ENCODE measurements around the gene KRTAP10-8.
"Not testable (repeated sequence)": the region's sequence is repeated elsewhere in the genome, so short reads cannot be mapped to it uniquely, and the experiment has no call there.

The KRTAP10-8 gene

GRCh38 chr21:44579056-44579832, 32.6 kb upstream of the KRTAP10-8 start:
- DNase-seq (ENCODE audit: low spot score), result no peak

DNA sequence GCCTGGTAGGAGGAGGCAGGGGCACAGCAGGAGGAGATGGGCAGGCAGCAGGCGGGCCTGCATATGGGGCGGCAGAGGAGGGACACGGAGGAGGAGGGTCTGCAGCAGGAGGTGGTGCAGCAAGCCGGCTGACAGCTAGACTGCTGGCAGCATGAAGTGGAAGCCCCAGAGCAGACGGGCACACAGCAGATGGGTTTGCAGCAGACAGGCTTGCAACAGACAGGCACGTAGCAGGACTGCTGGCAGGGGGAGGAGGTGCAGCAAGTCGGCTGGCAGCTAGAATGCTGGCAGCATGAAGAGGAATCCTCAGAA, 32.1 kb upstream of the KRTAP10-8 start:
- DNase-seq (ENCODE audit: low spot score), result no peak

DNA sequence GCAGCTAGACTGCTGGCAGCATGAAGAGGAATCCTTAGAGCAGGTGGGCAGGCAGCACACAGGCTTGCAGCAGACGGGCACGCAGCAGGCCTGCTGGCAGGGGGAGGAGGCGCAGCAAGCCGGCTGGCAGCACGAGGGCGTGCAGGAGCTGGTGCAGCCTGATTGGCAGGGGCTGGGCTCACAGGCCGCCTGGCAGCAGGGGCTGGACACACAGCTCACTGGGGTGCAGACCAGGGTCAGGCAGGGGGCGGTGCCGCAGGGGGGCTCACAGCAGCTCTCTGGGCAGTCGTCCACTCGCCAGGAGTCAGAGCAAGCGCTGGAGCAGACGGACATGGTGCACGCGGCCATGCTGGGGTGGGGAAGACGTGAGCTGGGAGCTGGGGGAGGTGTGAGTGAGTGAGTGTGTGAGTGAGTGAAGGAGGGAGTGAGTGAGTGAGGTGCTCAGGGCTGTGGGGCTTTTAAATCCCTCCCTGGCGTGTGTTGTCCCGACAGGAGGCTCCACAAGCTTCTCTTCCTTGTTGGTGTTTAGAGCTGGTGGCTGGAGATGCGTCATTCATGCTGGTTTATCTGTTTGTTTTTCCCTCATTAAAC, 31.6 kb upstream of the KRTAP10-8 start, which contains the start of gene KRTAP10-5:
Gene KRTAP10-5, minus strand, starts transcription at position 374 of the 591 bp plus-strand sequence. Its CDS starts 26 bp downstream, at position 348.
- DNase-seq (ENCODE audit: low spot score), result not testable (repeated sequence)

DNA sequence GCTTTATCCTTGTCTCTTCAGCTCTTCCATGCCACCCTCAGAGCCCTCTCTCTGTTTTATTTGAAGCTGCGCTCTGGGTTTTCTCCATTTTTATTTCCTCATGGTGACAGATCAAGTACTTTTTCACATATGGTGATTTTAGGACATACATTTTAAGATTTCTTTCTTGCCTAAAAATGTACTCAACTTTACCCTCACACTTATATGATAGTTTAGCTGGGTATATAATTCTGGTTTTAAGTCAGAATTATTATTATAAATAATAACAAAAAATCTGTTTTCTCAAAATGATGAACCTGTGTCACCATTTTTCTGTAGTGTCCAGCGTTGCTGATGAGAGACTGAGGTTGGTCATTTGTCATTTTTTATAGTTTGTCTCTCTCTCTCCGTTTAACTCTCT, 30.7 kb upstream of the KRTAP10-8 start:
- no peak for DNase-seq (ENCODE audit: low spot score)

DNA sequence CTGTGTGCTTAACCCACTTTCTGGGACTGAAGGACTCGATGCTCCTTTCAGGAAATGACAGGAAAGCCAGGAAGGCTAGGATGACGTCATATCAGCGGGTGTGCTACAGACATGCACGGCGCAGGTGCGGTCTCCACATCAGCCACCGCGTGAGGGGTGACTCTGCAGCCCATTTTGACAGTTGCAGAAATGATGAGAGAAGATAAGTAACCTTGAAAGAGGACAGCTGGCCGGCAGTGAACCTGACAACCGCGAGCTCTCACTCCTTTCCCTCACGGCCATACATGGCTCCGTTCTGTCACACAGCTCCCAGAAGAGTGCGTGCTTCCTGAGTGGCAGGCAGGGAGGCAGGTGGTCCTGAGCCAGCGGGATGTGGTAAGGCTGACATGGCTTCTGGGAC, 29.8 kb upstream of the KRTAP10-8 start:
- DNase-seq (ENCODE audit: low spot score), result no peak

GRCh38 chr21:44583089-44583799, 28.6 kb upstream of the KRTAP10-8 start:
- DNase-seq (ENCODE audit: low spot score), result no peak

DNA sequence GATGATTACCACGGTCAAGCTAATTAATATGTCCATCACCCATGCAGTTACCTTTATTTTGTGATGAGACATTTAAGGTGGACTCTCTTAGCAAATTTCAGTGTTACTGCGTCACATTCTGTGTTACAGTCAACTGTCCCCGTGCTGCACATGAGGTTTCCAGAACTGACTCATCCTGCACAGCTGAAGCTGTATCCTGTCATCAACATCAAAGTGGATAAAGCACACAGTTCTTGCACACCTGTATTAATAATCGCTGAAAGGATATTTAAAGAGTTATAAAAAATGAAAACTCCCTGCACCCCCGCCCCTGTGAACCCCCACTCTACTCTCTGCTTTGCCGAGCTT, 28.1 kb upstream of the KRTAP10-8 start:
- no peak for DNase-seq (ENCODE audit: low spot score)

DNA sequence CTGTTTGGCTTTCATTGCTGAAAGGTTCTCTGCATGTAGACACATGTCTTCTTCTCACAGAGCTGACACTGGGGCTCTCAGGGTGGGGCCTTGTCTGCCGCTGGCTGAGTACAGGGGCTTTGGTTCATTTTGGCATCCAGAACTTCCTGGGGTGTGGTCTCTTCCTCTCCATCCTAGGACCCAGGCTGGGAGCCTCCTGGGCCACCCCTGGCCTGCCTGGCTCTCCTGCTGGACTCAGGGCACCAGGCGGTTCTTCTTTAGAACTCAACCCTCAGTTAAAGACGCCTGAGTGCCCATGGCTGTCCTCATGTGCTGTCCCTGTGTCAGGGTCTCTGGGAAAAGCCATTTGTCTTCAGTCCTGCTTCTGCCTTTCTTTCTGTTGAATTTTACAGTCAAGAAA, 26.0 kb upstream of the KRTAP10-8 start:
- DNase-seq (ENCODE audit: low spot score), result no peak

- DNase-seq (ENCODE audit: low spot score), result no peak
These were observed 22.8 kb upstream of the KRTAP10-8 start for GRCh38 chr21:44589094-44589493.

DNA sequence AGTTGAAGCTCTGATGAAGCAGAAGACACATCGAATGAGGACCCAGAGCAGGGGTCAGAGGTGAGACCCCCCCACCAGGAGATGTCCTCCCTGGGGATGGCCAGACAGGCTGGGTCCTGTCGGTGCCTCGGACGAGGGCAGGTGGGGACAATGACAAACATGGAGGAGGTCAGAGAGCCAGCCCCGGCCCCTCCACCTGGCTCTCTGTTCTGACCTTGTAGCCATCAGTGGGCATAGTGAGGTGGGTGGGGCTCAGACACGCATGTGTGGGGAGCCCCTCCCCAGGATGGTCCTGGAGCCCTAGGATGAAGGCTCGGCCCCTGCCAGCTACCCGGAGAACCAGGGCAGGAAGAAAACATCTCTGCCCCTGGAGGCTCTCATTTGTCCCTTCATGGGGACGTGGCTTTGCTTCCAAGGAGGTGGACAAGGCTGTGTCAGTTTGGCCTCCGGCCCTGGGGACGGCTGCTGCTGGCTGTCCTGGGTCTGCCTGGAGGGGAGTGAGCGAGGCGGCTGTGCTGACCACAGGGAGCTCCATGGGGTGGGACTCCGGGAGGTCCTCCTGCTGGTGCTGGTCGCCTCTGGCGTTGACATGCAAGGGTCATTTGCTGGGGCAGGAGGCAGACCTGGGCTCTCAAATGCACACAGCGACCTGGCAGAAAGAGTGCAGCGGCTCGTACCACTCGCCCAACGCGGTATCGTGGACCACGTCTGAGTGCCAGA, 22.1 kb upstream of the KRTAP10-8 start:
- no peak for DNase-seq (ENCODE audit: low spot score)

- DNase-seq (ENCODE audit: low spot score), result no peak
These were observed 21.6 kb upstream of the KRTAP10-8 start for GRCh38 chr21:44590311-44590721.

DNA sequence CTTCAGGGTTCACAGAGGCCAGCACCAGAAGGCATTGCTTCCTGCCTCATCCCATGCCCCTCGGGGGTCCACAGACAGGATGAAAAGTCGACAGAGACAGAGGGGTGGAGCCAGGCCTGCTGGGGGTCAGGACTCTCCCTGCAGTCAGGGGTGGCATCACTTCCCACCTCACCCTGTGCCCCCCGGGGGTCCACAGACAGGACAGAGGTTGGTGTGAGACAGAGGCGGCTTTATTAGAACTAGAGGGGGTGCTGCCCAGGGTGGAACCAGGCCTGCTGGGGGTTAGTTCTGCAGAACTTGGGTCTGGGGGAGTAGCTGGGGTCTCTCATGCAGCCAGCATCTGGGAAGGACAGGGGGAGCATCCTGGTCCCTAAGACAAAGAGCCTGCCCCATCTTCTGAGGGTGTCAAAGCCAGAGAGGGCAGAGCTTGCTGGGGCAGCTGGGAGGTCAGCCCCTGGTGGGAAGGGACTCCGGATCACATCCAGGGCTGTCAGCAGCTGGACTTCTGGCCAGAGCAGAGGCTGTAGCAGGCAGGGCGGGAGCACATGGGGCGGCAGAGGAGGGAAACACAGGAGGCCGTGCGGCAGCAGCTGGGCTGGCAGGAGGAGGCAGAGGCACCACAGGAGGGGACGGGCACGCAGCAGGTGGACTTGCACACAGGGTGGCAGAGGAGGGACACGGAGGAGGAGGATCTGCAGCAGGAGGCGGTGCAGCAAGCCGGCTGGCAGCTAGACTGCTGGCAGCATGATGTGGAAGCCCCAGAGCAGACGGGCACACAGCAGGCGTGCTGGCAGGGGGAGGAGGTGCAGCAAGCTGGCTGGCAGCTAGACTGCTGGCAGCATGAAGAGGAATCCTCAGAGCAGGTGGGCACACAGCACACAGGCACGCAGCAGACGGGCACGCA, 20.7 kb upstream of the KRTAP10-8 start:
- DNase-seq (ENCODE audit: low spot score), result not testable (repeated sequence)

- not testable (repeated sequence) for DNase-seq (ENCODE audit: low spot score)
These were observed 20.1 kb upstream of the KRTAP10-8 start for GRCh38 chr21:44591801-44592130.

DNA sequence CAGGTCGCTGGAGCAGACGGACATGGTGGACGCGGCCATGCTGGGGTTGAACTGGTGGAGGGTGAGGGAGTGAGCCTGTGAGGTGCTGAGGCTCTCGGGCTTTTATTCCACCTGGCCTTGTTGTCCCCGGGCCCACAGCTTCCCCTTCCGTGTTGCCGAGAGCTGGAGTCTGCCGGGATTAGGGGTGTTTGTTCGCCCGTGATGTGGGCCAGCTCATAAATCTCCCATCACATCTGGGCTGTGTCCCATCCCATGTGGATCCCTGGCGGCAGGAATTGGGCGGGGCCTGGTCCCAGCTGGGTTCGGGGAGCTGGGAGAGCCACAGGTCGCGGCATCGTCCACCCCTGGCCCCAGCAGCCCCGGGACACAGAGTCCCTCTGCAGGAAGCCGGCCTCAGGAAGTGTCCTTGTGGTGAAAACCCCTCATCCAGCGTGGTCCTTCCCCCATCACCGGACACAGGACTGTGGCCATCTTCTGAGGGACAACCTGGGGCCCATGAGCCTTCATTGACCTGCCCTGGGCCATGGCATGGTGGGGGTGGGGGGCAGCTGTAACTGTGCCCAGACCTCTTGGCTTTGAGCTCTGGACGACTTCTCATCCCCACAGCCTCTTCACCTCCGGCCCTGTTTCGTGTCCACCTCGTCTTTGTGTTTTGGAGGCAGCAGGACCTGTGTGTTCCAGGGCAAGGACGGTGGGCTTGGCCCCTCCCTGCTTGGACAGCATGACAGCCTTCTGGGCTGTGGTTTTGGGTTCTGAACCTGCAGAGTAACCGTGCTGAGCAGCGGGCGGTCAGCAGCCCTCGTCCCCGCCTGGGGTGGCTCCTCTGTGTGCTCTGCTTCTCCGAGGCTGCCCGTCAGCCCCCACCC, 19.2 kb upstream of the KRTAP10-8 start, which contains the start of gene KRTAP10-6:
Gene KRTAP10-6, minus strand, starts transcription at position 60 of the 866 bp plus-strand sequence. Its CDS starts 21 bp downstream, at position 39.
- no peak for DNase-seq (ENCODE audit: low spot score)

- DNase-seq (ENCODE audit: low spot score), result no peak
These were observed 18.1 kb upstream of the KRTAP10-8 start for GRCh38 chr21:44593598-44594405.

- no peak for DNase-seq (ENCODE audit: low spot score)
These were observed 17.4 kb upstream of the KRTAP10-8 start for GRCh38 chr21:44594406-44594916.

GRCh38 chr21:44595524-44595923, 16.4 kb upstream of the KRTAP10-8 start:
- no peak for DNase-seq (ENCODE audit: low spot score)

DNA sequence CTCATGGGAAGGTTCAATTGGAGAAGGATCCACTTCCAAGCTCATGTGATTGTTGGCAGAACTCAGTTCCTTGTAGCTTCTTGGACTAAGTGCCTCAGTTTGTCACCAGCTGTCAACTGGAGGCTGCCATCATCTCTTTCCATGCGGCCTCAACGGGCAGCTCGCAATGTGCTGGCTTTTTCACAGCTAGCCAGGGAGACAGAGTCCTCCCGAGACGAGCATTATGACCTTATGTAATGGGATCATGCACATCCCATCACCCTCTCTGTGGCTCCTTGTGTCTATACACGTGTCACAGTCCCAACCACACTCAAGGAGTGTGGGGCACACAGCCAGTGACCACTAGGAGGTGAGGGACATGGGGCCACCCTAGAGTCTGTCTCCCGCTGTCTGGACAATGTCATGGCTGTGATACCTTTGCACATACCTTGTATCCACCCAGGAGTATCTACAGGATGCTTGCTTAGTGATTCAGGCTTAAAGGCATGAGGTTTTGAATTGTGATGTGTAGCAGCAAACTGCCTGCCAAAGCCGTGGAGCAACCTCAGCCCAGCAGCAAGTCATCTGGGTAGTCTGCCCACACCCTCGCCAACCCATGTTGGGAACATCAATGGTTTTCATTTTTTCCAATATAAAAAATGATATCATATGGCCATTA, 15.7 kb upstream of the KRTAP10-8 start:
- DNase-seq (ENCODE audit: low spot score), result no peak

- DNase-seq (ENCODE audit: low spot score), result no peak
These were observed 13.8 kb upstream of the KRTAP10-8 start for GRCh38 chr21:44598061-44598460.
